Liver (tissue), 9 donors: ENCODE data around the gene MYB. TPM values are rescaled to one million over a fixed set of nuclear protein-coding genes. Genes with fewer than 3 reads are reported as not detected.

Experiments
- DNase-seq: peaks from one replicate; pipeline ENCODE4 v3.0.0-alpha.2; 2017; ENCODE audit warnings: low spot score
- H3K27ac ChIP-seq, 2 donors: one replicate each; pipeline ENCODE4 v1.7.0; 2013; ENCODE audit warnings: inconsistent platforms in 2 of 2, low read length in 2 of 2, control low read depth in 1 of 2, low read depth in 1 of 2, mild to moderate bottlenecking in 1 of 2
- H3K27me3 ChIP-seq, 4 donors: one replicate each; pipeline versions ENCODE4 v1.6.1 to v1.7.0; 2013; ENCODE audit warnings: low read length in 3 of 4, inconsistent platforms in 1 of 4, mild to moderate bottlenecking in 1 of 4, moderate library complexity in 1 of 4; ENCODE audit not compliant: control insufficient read depth in 4 of 4, insufficient read depth in 4 of 4
- H3K36me3 ChIP-seq, 4 donors: one replicate each; pipeline versions ENCODE4 v1.6.1 to v1.7.0; 2013; ENCODE audit warnings: low read length in 3 of 4, mild to moderate bottlenecking in 3 of 4, low read depth in 1 of 4, moderate library complexity in 1 of 4; ENCODE audit not compliant: control insufficient read depth in 4 of 4, insufficient read depth in 3 of 4
- H3K4me1 ChIP-seq, 4 donors: one replicate each; pipeline versions ENCODE4 v1.6.1 to v1.7.0; 2013; ENCODE audit warnings: low read length in 3 of 4, mild to moderate bottlenecking in 3 of 4, moderate library complexity in 1 of 4; ENCODE audit not compliant: control insufficient read depth in 4 of 4, insufficient read depth in 4 of 4
- H3K4me3 ChIP-seq, 3 donors: one replicate each; pipeline versions ENCODE4 v1.6.1 to v1.7.0; 2013; ENCODE audit warnings: low read length in 3 of 3, control low read depth in 1 of 3, low read depth in 1 of 3, mild to moderate bottlenecking in 1 of 3
- H3K9ac ChIP-seq, 2 donors: one replicate each; pipeline ENCODE4 v1.7.0; 2013; ENCODE audit warnings: low read length in 2 of 2, mild to moderate bottlenecking in 2 of 2, moderate library complexity in 2 of 2, control low read depth in 1 of 2, low read depth in 1 of 2
- H3K9me3 ChIP-seq, 4 donors: one replicate each; pipeline versions ENCODE4 v1.6.1 to v1.7.0; 2013; ENCODE audit warnings: low read length in 3 of 4; ENCODE audit not compliant: control insufficient read depth in 4 of 4
- CTCF ChIP-seq: fragments of 150-350 bp; IDR thresholded peaks from 2 replicates; pipeline ENCODE4 v1.5.1; 2017; ENCODE audit warnings: improper control_type of control experiment, low read depth, low read length; ENCODE audit not compliant: missing input control
- EGR1 ChIP-seq, 2 donors: IDR thresholded peaks; 2 replicates each; pipeline ENCODE4 v1.6.1; 2016 to 2018; ENCODE audit warnings: antibody characterized with exemption in 2 of 2, low read depth in 2 of 2
- FOXA1 ChIP-seq: IDR thresholded peaks from 2 replicates; pipeline ENCODE4 v1.6.1; 2016; ENCODE audit warnings: antibody characterized with exemption
- FOXA2 ChIP-seq: IDR thresholded peaks from 2 replicates; pipeline ENCODE4 v1.6.1; 2016; ENCODE audit warnings: antibody characterized with exemption
- GABPA ChIP-seq, 2 donors: IDR thresholded peaks in 1 of 2; conservative IDR thresholded peaks in 1 of 2; 2 replicates each; pipeline ENCODE4 v1.6.1; 2016; ENCODE audit warnings: antibody characterized with exemption in 2 of 2, mild to moderate bottlenecking in 1 of 2, moderate library complexity in 1 of 2
- HNF4A ChIP-seq, 2 donors: conservative IDR thresholded peaks; 2 replicates each; pipeline ENCODE4 v1.6.1; 2016; ENCODE audit warnings: antibody characterized with exemption in 2 of 2, mild to moderate bottlenecking in 2 of 2
- HNF4G ChIP-seq: IDR thresholded peaks from 2 replicates; pipeline ENCODE4 v1.6.1; 2016; ENCODE audit warnings: antibody characterized with exemption
- JUND ChIP-seq, 2 donors: IDR thresholded peaks; 2 replicates each; pipeline ENCODE4 v1.6.1; 2016; ENCODE audit warnings: antibody characterized with exemption in 2 of 2
- RAD21 ChIP-seq, 2 donors: IDR thresholded peaks; 2 replicates each; pipeline ENCODE4 v1.6.1; 2016; ENCODE audit warnings: antibody characterized with exemption in 2 of 2, mild to moderate bottlenecking in 2 of 2
- RXRA ChIP-seq, 2 donors: IDR thresholded peaks; 2 replicates each; pipeline ENCODE4 v1.6.1; 2017 to 2018; ENCODE audit warnings: antibody characterized with exemption in 2 of 2, mild to moderate bottlenecking in 1 of 2
- SP1 ChIP-seq: IDR thresholded peaks from 2 replicates; pipeline ENCODE4 v1.6.1; 2018; ENCODE audit warnings: antibody characterized with exemption, mild to moderate bottlenecking
- TAF1 ChIP-seq: conservative IDR thresholded peaks from 2 replicates; pipeline ENCODE4 v1.6.1; 2016; ENCODE audit warnings: antibody characterized with exemption, mild to moderate bottlenecking
- YY1 ChIP-seq: IDR thresholded peaks from 2 replicates; pipeline ENCODE4 v1.6.1; 2016; ENCODE audit warnings: antibody characterized with exemption, mild to moderate bottlenecking
- ZBTB33 ChIP-seq: IDR thresholded peaks from 2 replicates; pipeline ENCODE4 v1.6.1; 2016; ENCODE audit warnings: antibody characterized with exemption
- WGBS: extraction: QIAGEN DNeasy Blood & Tissue Kit; methylation state at CpG from one replicate; pipeline ENCODE4 v1.1.7; 2013; 5-methylcytosine and 5-hydroxymethylcytosine counted together
- polyA plus RNA-seq, 2 donors: library from polyadenylated mRNA; stranded (reverse) in 1 of 2; unstranded in 1 of 2; fragments of 200-250 nt in 1 of 2; fragments of >200 nt in 1 of 2; fragmentation: Nextera tagmentation in 1 of 2; extraction: Ambion mirVana in 1 of 2; gene quantifications; one replicate each; pipeline versions ENCODE4 v1.2.1 to v1.2.3, GENCODE V29; 2013 to 2015
- total RNA-seq, 2 donors: library from RNA; depleted of rRNA; stranded (reverse); fragments of >200 nt; gene quantifications; one replicate each; pipeline ENCODE4 v1.2.3, GENCODE V29; 2014
- TF ChIP-seq, protein P1 (sequence below): IDR thresholded peaks from 2 replicates; pipeline ENCODE4 v1.6.1; 2016; ENCODE audit warnings: antibody characterized with exemption
- TF ChIP-seq, protein P2 (sequence below): IDR thresholded peaks from 2 replicates; pipeline ENCODE4 v1.6.1; 2016; ENCODE audit warnings: antibody characterized with exemption, mild to moderate bottlenecking
- donor health status: healthy.
- donor health status: healthy.
- donor health status: healthy.
- donor health status: healthy.
- donor health status: healthy.

MYB gene
- total and polyA plus RNA-seq, 4 donors = 0.08 to 19.8 (median 0.11) TPM

DNA sequence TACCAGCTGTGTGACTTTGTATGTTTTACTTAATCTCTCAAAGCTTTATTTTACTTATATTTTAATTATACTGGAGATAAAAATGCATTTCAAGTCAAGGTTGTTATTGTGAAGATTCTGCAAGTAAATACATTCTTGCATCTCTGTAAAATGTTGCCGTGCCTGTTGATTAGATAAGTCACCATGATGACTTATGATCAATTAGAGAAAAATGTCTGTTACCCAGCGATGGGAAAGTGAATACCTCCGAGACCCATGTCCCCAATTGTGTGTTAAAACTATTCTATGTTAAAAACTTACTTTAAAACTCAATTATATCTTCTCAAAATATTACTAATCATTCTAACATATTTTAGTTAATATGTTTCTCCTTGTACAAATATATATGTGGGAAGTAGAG lies 39.9 kb downstream of the MYB start (continued):
- TF ChIP-seq ZBTB33 (no peak), RXRA (IDR thresholded peaks at IDR 0.05) (no peak), EGR1 (IDR thresholded peaks at IDR 0.05; ENCODE audit: low read depth in 2 of 2) (no peak), SP1 (no peak), JUND (IDR thresholded peaks at IDR 0.05) (no peak), HNF4G (no peak), TAF1 (no peak)

GRCh38 chr6:135221505-135221904 lies 40.4 kb downstream of the MYB start:
- TF ChIP-seq GABPA (IDR thresholded peaks at IDR 0.05 in 1 of 2, conservative IDR thresholded peaks at IDR 0.05 in 1 of 2) (no peak), SP1 (no peak), YY1 (no peak), FOXA2 (no peak), CTCF (no peak), FOXA1 (no peak), EGR1 (IDR thresholded peaks at IDR 0.05; ENCODE audit: low read depth in 2 of 2) (no peak), RAD21 (IDR thresholded peaks at IDR 0.05) (no peak)
- TF ChIP-seq, protein P1, sequence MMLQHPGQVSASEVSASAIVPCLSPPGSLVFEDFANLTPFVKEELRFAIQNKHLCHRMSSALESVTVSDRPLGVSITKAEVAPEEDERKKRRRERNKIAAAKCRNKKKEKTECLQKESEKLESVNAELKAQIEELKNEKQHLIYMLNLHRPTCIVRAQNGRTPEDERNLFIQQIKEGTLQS = no peak
- TF ChIP-seq, protein P2, sequence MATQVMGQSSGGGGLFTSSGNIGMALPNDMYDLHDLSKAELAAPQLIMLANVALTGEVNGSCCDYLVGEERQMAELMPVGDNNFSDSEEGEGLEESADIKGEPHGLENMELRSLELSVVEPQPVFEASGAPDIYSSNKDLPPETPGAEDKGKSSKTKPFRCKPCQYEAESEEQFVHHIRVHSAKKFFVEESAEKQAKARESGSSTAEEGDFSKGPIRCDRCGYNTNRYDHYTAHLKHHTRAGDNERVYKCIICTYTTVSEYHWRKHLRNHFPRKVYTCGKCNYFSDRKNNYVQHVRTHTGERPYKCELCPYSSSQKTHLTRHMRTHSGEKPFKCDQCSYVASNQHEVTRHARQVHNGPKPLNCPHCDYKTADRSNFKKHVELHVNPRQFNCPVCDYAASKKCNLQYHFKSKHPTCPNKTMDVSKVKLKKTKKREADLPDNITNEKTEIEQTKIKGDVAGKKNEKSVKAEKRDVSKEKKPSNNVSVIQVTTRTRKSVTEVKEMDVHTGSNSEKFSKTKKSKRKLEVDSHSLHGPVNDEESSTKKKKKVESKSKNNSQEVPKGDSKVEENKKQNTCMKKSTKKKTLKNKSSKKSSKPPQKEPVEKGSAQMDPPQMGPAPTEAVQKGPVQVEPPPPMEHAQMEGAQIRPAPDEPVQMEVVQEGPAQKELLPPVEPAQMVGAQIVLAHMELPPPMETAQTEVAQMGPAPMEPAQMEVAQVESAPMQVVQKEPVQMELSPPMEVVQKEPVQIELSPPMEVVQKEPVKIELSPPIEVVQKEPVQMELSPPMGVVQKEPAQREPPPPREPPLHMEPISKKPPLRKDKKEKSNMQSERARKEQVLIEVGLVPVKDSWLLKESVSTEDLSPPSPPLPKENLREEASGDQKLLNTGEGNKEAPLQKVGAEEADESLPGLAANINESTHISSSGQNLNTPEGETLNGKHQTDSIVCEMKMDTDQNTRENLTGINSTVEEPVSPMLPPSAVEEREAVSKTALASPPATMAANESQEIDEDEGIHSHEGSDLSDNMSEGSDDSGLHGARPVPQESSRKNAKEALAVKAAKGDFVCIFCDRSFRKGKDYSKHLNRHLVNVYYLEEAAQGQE = no peak
- DNase-seq = no peak
- Histone ChIP-seq H3K9me3 (no peaks in the 10 kb centered on the region), H3K27me3 (no peaks in the 10 kb centered on the region), H3K4me3 (no peak overlapping the region), H3K4me1 (no peaks in the 10 kb centered on the region), H3K36me3 (no peaks in the 10 kb centered on the region), H3K27ac (no peak overlapping the region), H3K9ac (no peak overlapping the region)
- WGBS = 88% methylated on average over 1 of the region's 1 CpG

GRCh38 chr6:135222623-135223022 lies 41.5 kb downstream of the MYB start:
- no peaks in the 10 kb centered on the region for H3K36me3 ChIP-seq
- no peaks in the 10 kb centered on the region for H3K27me3 ChIP-seq
- no peaks in the 10 kb centered on the region for H3K9me3 ChIP-seq
- no peak overlapping the region for H3K9ac ChIP-seq
- no peak overlapping the region for H3K27ac ChIP-seq
- no peak overlapping the region for H3K4me3 ChIP-seq
- DNase-seq = no peak
- no peaks in the 10 kb centered on the region for H3K4me1 ChIP-seq
- WGBS = 96% methylated on average over 5 of the region's 5 CpGs
- no peak for TF ChIP-seq RAD21 (IDR thresholded peaks at IDR 0.05)
- TF ChIP-seq ZBTB33 = no peak
- TF ChIP-seq HNF4A (conservative IDR thresholded peaks at IDR 0.05) = no peak
- TF ChIP-seq CTCF = no peak
